ENCODE results near the gene GNAI3.

GRCh38 chr1:109570414-109570813, 22.0 kb downstream of the GNAI3 start:
- TF ChIP-seq EZH2 (IDR thresholded peaks at IDR 0.05; ENCODE audit: borderline replicate concordance, low read depth, low read length, severe bottlenecking) (no peak), POLR2A (IDR thresholded peaks at IDR 0.05; ENCODE audit: low read depth, low read length) (no peak), JUN (IDR thresholded peaks at IDR 0.05; ENCODE audit: borderline replicate concordance, insufficient read depth, insufficient read length, low read depth) (no peak), GATA2 (IDR thresholded peaks at IDR 0.05; ENCODE audit: insufficient read depth, insufficient read length, low read depth, low read length) (no peak), CTCF (IDR thresholded peaks at IDR 0.05; ENCODE audit: extremely low read depth in 1 of 2, insufficient read depth in 1 of 2, low read depth in 1 of 2, low read length in 2 of 2) (no peak), MAX (IDR thresholded peaks at IDR 0.05; ENCODE audit: insufficient read depth, insufficient read length) (no peak), POLR2AphosphoS5 (IDR thresholded peaks at IDR 0.05; ENCODE audit: insufficient read depth, low read depth, low read length) (no peak)

Data from endothelial cell of umbilical vein (primary cell).